ENCODE measurements around the gene DOC2A. TPM values are rescaled to one million over a fixed set of nuclear protein-coding genes. Genes with fewer than 3 reads are reported as not detected.

The DOC2A gene
- total and polyA plus RNA-seq, 4 donors = 0.09 to 0.22 (median 0.17) TPM; not detected in 1

- peaks cover 11 to 59% (median 23%) of the 10 kb centered on the region in 4 donors for H3K36me3 ChIP-seq (ENCODE audit: control insufficient read depth in 4 of 4, insufficient read depth in 3 of 4, low read depth in 1 of 4, low read length in 3 of 4)
- no peak overlapping the region for H3K4me3 ChIP-seq (ENCODE audit: low read depth in 1 of 3, low read length in 3 of 3)
- no peak overlapping the region for H3K27ac ChIP-seq (ENCODE audit: low read depth in 1 of 2, low read length in 2 of 2)
- TF ChIP-seq CTCF (IDR thresholded peaks at IDR 0.05; ENCODE audit: low read depth, low read length, missing input control) = no peak
- TF ChIP-seq JUND (IDR thresholded peaks at IDR 0.05) = no peak
- no peak for TF ChIP-seq GABPA (IDR thresholded peaks at IDR 0.05 in 1 of 2, conservative IDR thresholded peaks at IDR 0.05 in 1 of 2)
- TF ChIP-seq FOXA1 (IDR thresholded peaks at IDR 0.05) = no peak
- no peak for TF ChIP-seq MAX (IDR thresholded peaks at IDR 0.05)
- TF ChIP-seq REST (IDR thresholded peaks at IDR 0.05) = no peak
- TF ChIP-seq RXRA (IDR thresholded peaks at IDR 0.05) = no peak
- TF ChIP-seq HNF4A (conservative IDR thresholded peaks at IDR 0.05) = no peak
- TF ChIP-seq YY1 (IDR thresholded peaks at IDR 0.05) = no peak
- TF ChIP-seq SP1 (IDR thresholded peaks at IDR 0.05) = no peak
- TF ChIP-seq ZBTB33 (IDR thresholded peaks at IDR 0.05) = no peak
- no peak for TF ChIP-seq EGR1 (IDR thresholded peaks at IDR 0.05; ENCODE audit: low read depth in 2 of 2)
- no peak for TF ChIP-seq ATF3 (IDR thresholded peaks at IDR 0.05)
- no peak overlapping the region for H3K9ac ChIP-seq (ENCODE audit: low read depth in 1 of 2, low read length in 2 of 2)
- H3K27me3 ChIP-seq (ENCODE audit: control insufficient read depth in 4 of 4, insufficient read depth in 4 of 4, low read length in 3 of 4) = no peaks in the 10 kb centered on the region
- H3K4me1 ChIP-seq (ENCODE audit: control insufficient read depth in 4 of 4, insufficient read depth in 4 of 4, low read length in 3 of 4) = peaks cover 2 to 20% (median 12%) of the 10 kb centered on the region in 4 donors
- no peaks in the 10 kb centered on the region for H3K9me3 ChIP-seq (ENCODE audit: control insufficient read depth in 4 of 4, low read length in 3 of 4)
- no peak for DNase-seq (ENCODE audit: low spot score)
- 89% methylated on average over 5 of the region's 5 CpGs for WGBS
Measured at GRCh38 chr16:29991571-29991904, 19.3 kb downstream of the DOC2A start.

GRCh38 chr16:29990883-29991570, 19.8 kb downstream of the DOC2A start:
- DNase-seq (ENCODE audit: low spot score) = no peak
- Histone ChIP-seq H3K4me1 (ENCODE audit: control insufficient read depth in 4 of 4, insufficient read depth in 4 of 4, low read length in 3 of 4) (peaks cover 2 to 17% (median 11%) of the 10 kb centered on the region in 4 donors), H3K9me3 (ENCODE audit: control insufficient read depth in 4 of 4, low read length in 3 of 4) (no peaks in the 10 kb centered on the region), H3K9ac (ENCODE audit: low read depth in 1 of 2, low read length in 2 of 2) (no peak overlapping the region), H3K4me3 (ENCODE audit: low read depth in 1 of 3, low read length in 3 of 3) (no peak overlapping the region), H3K27me3 (ENCODE audit: control insufficient read depth in 4 of 4, insufficient read depth in 4 of 4, low read length in 3 of 4) (no peaks in the 10 kb centered on the region), H3K27ac (ENCODE audit: low read depth in 1 of 2, low read length in 2 of 2) (no peak overlapping the region), H3K36me3 (ENCODE audit: control insufficient read depth in 4 of 4, insufficient read depth in 3 of 4, low read depth in 1 of 4, low read length in 3 of 4) (peaks cover 15 to 64% (median 29%) of the 10 kb centered on the region in 4 donors)
- WGBS = 96% methylated on average over 35 of the region's 35 CpGs
- no peak for TF ChIP-seq SP1 (IDR thresholded peaks at IDR 0.05)
- no peak for TF ChIP-seq HNF4A (conservative IDR thresholded peaks at IDR 0.05)
- TF ChIP-seq FOXA1 (IDR thresholded peaks at IDR 0.05) = no peak
- no peak for TF ChIP-seq FOXA2 (IDR thresholded peaks at IDR 0.05)
- no peak for TF ChIP-seq CTCF (IDR thresholded peaks at IDR 0.05; ENCODE audit: low read depth, low read length, missing input control)
- no peak for TF ChIP-seq GABPA (IDR thresholded peaks at IDR 0.05 in 1 of 2, conservative IDR thresholded peaks at IDR 0.05 in 1 of 2)
